DMS79 treated with DMSO at 0.1 percent for 48 hours (cell line): ENCODE measurements around the gene CTIF.

ENCODE experiments used
- DNase-seq: peaks from one replicate; lab custom pipeline; 2025; lab: John Stamatoyannopoulos, UW

The CTIF gene

GRCh38 chr18:48551100-48551499, 12.3 kb downstream of the CTIF start:
- no peak for DNase-seq

- DNase-seq, result no peak
Measured at GRCh38 chr18:48552130-48552529, 13.3 kb downstream of the CTIF start.

- no peak for DNase-seq
Measured at GRCh38 chr18:48553236-48553635, 14.4 kb downstream of the CTIF start.

GRCh38 chr18:48554610-48555400, 16.0 kb downstream of the CTIF start:
- no peak for DNase-seq

- DNase-seq, result no peak
Measured at GRCh38 chr18:48555465-48555995, 16.7 kb downstream of the CTIF start.

GRCh38 chr18:48557640-48558174, 18.9 kb downstream of the CTIF start:
- no peak for DNase-seq

- DNase-seq, result no peak
Measured at GRCh38 chr18:48558248-48558647, 19.4 kb downstream of the CTIF start.

GRCh38 chr18:48560491-48560890, 21.7 kb downstream of the CTIF start:
- no peak for DNase-seq

- DNase-seq, result no peak
Measured at GRCh38 chr18:48562075-48562474, 23.2 kb downstream of the CTIF start.

- DNase-seq, result no peak
Measured at GRCh38 chr18:48563027-48563426, 24.2 kb downstream of the CTIF start.

- no peak for DNase-seq
Measured at GRCh38 chr18:48564139-48564538, 25.3 kb downstream of the CTIF start.

- DNase-seq, result no peak
Measured at GRCh38 chr18:48565105-48565504, 26.3 kb downstream of the CTIF start.

GRCh38 chr18:48566589-48566988, 27.8 kb downstream of the CTIF start:
- DNase-seq, result no peak

GRCh38 chr18:48567388-48567787, 28.6 kb downstream of the CTIF start:
- no peak for DNase-seq

- no peak for DNase-seq
Measured at GRCh38 chr18:48569139-48569914, 30.5 kb downstream of the CTIF start.

- DNase-seq, result no peak
Measured at GRCh38 chr18:48569915-48570264, 31.1 kb downstream of the CTIF start.

GRCh38 chr18:48570313-48570712, 31.5 kb downstream of the CTIF start:
- no peak for DNase-seq

- DNase-seq, result no peak
Measured at GRCh38 chr18:48571639-48572384, 33.0 kb downstream of the CTIF start.

- no peak for DNase-seq
Measured at GRCh38 chr18:48572402-48573126, 33.7 kb downstream of the CTIF start.

GRCh38 chr18:48573632-48574283, 34.9 kb downstream of the CTIF start:
- no peak for DNase-seq
